GM19023 (cell line): ENCODE data around the gene TEKT3.
A peak's percentile ranks its signal among the peaks of the same experiment; 100 is the strongest.

Experiments
- ATAC-seq: cut with Tn5 transposase; IDR thresholded peaks from one replicate; pipeline ENCODE4 v1.9.1; 2021; ENCODE audit warnings: mild to moderate bottlenecking, moderate library complexity; ENCODE audit not compliant: unreplicated experiment

Gene TEKT3

GRCh38 chr17:15267996-15268395, 73.4 kb downstream of the TEKT3 start:
- no peak for ATAC-seq

- ATAC-seq: no peak
Observed at GRCh38 chr17:15266325-15267125, 74.9 kb downstream of the TEKT3 start.

GRCh38 chr17:15265131-15265530, 76.3 kb downstream of the TEKT3 start, which contains the start of gene PMP22:
PMP22 (minus strand) TSS chr17:15265326; CDS start chr17:15260727, 4,599 bp downstream.
- ATAC-seq: no peak

- ATAC-seq: no peak
Observed at GRCh38 chr17:15264542-15264941, 76.9 kb downstream of the TEKT3 start.

- no peak for ATAC-seq
Observed at GRCh38 chr17:15263680-15264079, 77.7 kb downstream of the TEKT3 start.

GRCh38 chr17:15263206-15263579, 78.2 kb downstream of the TEKT3 start:
- no peak for ATAC-seq

- no peak for ATAC-seq
Observed at GRCh38 chr17:15262291-15263205, 78.8 kb downstream of the TEKT3 start.

GRCh38 chr17:15261802-15262290, 79.6 kb downstream of the TEKT3 start:
- no peak for ATAC-seq

GRCh38 chr17:15261258-15261801, 80.1 kb downstream of the TEKT3 start:
- no peak for ATAC-seq

- ATAC-seq: peak; percentile 46
Observed at GRCh38 chr17:15260376-15261257, 80.8 kb downstream of the TEKT3 start.

GRCh38 chr17:15257796-15258512, 83.4 kb downstream of the TEKT3 start:
- no peak for ATAC-seq

- ATAC-seq: no peak
Observed at GRCh38 chr17:15257258-15257788, 84.1 kb downstream of the TEKT3 start.

GRCh38 chr17:15256689-15257088, 84.7 kb downstream of the TEKT3 start:
- ATAC-seq: no peak

GRCh38 chr17:15255713-15256454, 85.5 kb downstream of the TEKT3 start:
- no peak for ATAC-seq
